ENCODE results near the gene CIB2.

GRCh38 chr15:78077053-78077870 lies 54.0 kb downstream of the CIB2 start, which contains the start of gene TBC1D2B:
- TF ChIP-seq, protein P1, sequence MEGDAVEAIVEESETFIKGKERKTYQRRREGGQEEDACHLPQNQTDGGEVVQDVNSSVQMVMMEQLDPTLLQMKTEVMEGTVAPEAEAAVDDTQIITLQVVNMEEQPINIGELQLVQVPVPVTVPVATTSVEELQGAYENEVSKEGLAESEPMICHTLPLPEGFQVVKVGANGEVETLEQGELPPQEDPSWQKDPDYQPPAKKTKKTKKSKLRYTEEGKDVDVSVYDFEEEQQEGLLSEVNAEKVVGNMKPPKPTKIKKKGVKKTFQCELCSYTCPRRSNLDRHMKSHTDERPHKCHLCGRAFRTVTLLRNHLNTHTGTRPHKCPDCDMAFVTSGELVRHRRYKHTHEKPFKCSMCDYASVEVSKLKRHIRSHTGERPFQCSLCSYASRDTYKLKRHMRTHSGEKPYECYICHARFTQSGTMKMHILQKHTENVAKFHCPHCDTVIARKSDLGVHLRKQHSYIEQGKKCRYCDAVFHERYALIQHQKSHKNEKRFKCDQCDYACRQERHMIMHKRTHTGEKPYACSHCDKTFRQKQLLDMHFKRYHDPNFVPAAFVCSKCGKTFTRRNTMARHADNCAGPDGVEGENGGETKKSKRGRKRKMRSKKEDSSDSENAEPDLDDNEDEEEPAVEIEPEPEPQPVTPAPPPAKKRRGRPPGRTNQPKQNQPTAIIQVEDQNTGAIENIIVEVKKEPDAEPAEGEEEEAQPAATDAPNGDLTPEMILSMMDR (IDR thresholded peaks at IDR 0.05; ENCODE audit: low read depth, low read length): no peak
- no peak for TF ChIP-seq EZH2phosphoT487 (IDR thresholded peaks at IDR 0.05; ENCODE audit: low read depth)
